ENCODE measurements around the gene CERS5.
"Not testable (repeated sequence)": the region's sequence is repeated elsewhere in the genome, so short reads cannot be mapped to it uniquely, and the experiment has no call there.

Gene CERS5

GRCh38 chr12:50187084-50187900 lies 20.1 kb upstream of the CERS5 start:
- peak in 2 of 58 donors; percentile 2 to 21 for DNase-seq

- no peak for DNase-seq
These were observed 19.5 kb upstream of the CERS5 start for GRCh38 chr12:50186681-50187080.

- DNase-seq = peak in 1 of 58 donors; percentile 3
These were observed 18.9 kb upstream of the CERS5 start for GRCh38 chr12:50185970-50186663.

GRCh38 chr12:50185301-50185895 lies 18.2 kb upstream of the CERS5 start:
- DNase-seq = peak in 1 of 58 donors; percentile 38

GRCh38 chr12:50184261-50184660 lies 17.1 kb upstream of the CERS5 start:
- no peak for DNase-seq

GRCh38 chr12:50182461-50182860 lies 15.3 kb upstream of the CERS5 start:
- no peak for DNase-seq

GRCh38 chr12:50181691-50182090 lies 14.5 kb upstream of the CERS5 start:
- DNase-seq = no peak

- DNase-seq = no peak
These were observed 8.5 kb upstream of the CERS5 start for GRCh38 chr12:50175716-50176026.

- peak in 3 of 58 donors; percentile 29 to 75 (median 70) for DNase-seq
These were observed 8.0 kb upstream of the CERS5 start for GRCh38 chr12:50174971-50175715.

GRCh38 chr12:50166799-50167048 lies 445 bp downstream of the CERS5 start:
- DNase-seq = peak in 7 of 58 donors; percentile 33 to 65 (median 40)

- DNase-seq = no peak
These were observed 2.2 kb downstream of the CERS5 start for GRCh38 chr12:50164963-50165362.

- no peak for DNase-seq
These were observed 4.9 kb downstream of the CERS5 start for GRCh38 chr12:50162230-50162629.

GRCh38 chr12:50160643-50161042 lies 6.5 kb downstream of the CERS5 start:
- DNase-seq = no peak

GRCh38 chr12:50157259-50157658 lies 9.9 kb downstream of the CERS5 start:
- DNase-seq = no peak

- no peak for DNase-seq
These were observed 10.5 kb downstream of the CERS5 start for GRCh38 chr12:50156641-50157040.

GRCh38 chr12:50154947-50155346 lies 12.2 kb downstream of the CERS5 start:
- DNase-seq = not testable (repeated sequence)

- no peak for DNase-seq
These were observed 16.0 kb downstream of the CERS5 start for GRCh38 chr12:50151047-50151687.

GRCh38 chr12:50149311-50149710 lies 17.9 kb downstream of the CERS5 start:
- DNase-seq = no peak

GRCh38 chr12:50148011-50148410 lies 19.2 kb downstream of the CERS5 start:
- not testable (repeated sequence) for DNase-seq

GRCh38 chr12:50147281-50147680 lies 19.9 kb downstream of the CERS5 start:
- no peak for DNase-seq

GRCh38 chr12:50145439-50145838 lies 21.7 kb downstream of the CERS5 start:
- no peak for DNase-seq

- DNase-seq = no peak
These were observed 24.2 kb downstream of the CERS5 start for GRCh38 chr12:50142993-50143392.
